M059J (cell line): Measurements from ENCODE around the gene STXBP6. TPM values are rescaled to one million over a fixed set of nuclear protein-coding genes. Genes with fewer than 3 reads are reported as not detected.
"Not testable (repeated sequence)": the region's sequence is repeated elsewhere in the genome, so short reads cannot be mapped to it uniquely, and the experiment has no call there.

Experiments
- DNase-seq: peaks from one replicate; pipeline ENCODE4 v3.0.0-alpha.2; 2012; ENCODE audit warnings: low read depth
- total RNA-seq: library from RNA; depleted of rRNA; stranded (reverse); fragments of >200 nt; shearing (Covaris generic); gene quantifications from 2 replicates; pipeline ENCODE4 v1.2.3, GENCODE V29; 2014

The STXBP6 gene
- total RNA-seq, 1 experiment from 2014 or later: not detected

- DNase-seq: no peak
Measured at GRCh38 chr14:24956104-24956503, 93.8 kb downstream of the STXBP6 start.

- DNase-seq: no peak
Measured at GRCh38 chr14:24954700-24955037, 95.3 kb downstream of the STXBP6 start.

- no peak for DNase-seq
Measured at GRCh38 chr14:24954037-24954699, 95.8 kb downstream of the STXBP6 start.

- DNase-seq: no peak
Measured at GRCh38 chr14:24952851-24953666, 96.9 kb downstream of the STXBP6 start.

GRCh38 chr14:24948261-24948847 lies 101.6 kb downstream of the STXBP6 start:
- DNase-seq: no peak

- DNase-seq: no peak
Measured at GRCh38 chr14:24947131-24947530, 102.8 kb downstream of the STXBP6 start.

- no peak for DNase-seq
Measured at GRCh38 chr14:24944800-24945199, 105.1 kb downstream of the STXBP6 start.

GRCh38 chr14:24943024-24943423 lies 106.9 kb downstream of the STXBP6 start:
- no peak for DNase-seq

- DNase-seq: no peak
Measured at GRCh38 chr14:24941719-24942118, 108.2 kb downstream of the STXBP6 start.

GRCh38 chr14:24940213-24940783 lies 109.6 kb downstream of the STXBP6 start:
- no peak for DNase-seq

- no peak for DNase-seq
Measured at GRCh38 chr14:24938593-24938992, 111.4 kb downstream of the STXBP6 start.

- DNase-seq: no peak
Measured at GRCh38 chr14:24937300-24937699, 112.6 kb downstream of the STXBP6 start.

- not testable (repeated sequence) for DNase-seq
Measured at GRCh38 chr14:24936773-24937172, 113.2 kb downstream of the STXBP6 start.

GRCh38 chr14:24935796-24936195 lies 114.2 kb downstream of the STXBP6 start:
- DNase-seq: no peak

- no peak for DNase-seq
Measured at GRCh38 chr14:24928386-24928900, 121.5 kb downstream of the STXBP6 start.

GRCh38 chr14:24927809-24928208 lies 122.1 kb downstream of the STXBP6 start:
- DNase-seq: no peak

GRCh38 chr14:24925771-24926374 lies 124.1 kb downstream of the STXBP6 start:
- no peak for DNase-seq

GRCh38 chr14:24924544-24924943 lies 125.4 kb downstream of the STXBP6 start:
- DNase-seq: no peak

GRCh38 chr14:24921903-24922302 lies 128.0 kb downstream of the STXBP6 start:
- peak; percentile 3 for DNase-seq

GRCh38 chr14:24920265-24921075 lies 129.5 kb downstream of the STXBP6 start:
- DNase-seq: no peak

GRCh38 chr14:24918822-24919221 lies 131.1 kb downstream of the STXBP6 start:
- no peak for DNase-seq
